ENCODE measurements around the gene TM4SF20.

DNA sequence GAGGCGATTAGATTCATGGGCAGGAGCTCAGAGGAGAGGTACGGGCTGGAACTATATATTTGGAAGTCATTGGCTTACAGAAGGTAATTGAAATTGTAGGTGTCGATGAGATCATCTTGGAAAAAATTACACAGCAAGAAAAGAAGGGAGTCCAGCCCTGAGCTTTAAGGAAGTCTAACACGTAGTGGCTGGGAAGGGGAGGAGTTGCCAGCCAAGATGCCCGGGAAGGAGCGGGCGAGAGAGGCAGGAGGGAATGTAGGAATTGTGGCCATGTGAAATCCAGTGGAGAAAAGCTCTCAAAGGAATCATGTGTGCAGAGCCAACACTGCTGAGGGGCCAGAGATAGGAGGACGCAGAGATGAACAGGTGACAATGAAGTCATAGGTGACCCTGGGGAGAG is 34.3 kb upstream of the TM4SF20 start:
- TF ChIP-seq HOXA7 (CRISPR knock-in tag; IDR thresholded peaks at IDR 0.05; ENCODE audit: borderline replicate concordance) (no peak), ZNF701 (tag by site-specific recombination; IDR thresholded peaks at IDR 0.05) (no peak), ZNF146 (tag by site-specific recombination; IDR thresholded peaks at IDR 0.05) (no peak)
- TF ChIP-seq, protein P1, sequence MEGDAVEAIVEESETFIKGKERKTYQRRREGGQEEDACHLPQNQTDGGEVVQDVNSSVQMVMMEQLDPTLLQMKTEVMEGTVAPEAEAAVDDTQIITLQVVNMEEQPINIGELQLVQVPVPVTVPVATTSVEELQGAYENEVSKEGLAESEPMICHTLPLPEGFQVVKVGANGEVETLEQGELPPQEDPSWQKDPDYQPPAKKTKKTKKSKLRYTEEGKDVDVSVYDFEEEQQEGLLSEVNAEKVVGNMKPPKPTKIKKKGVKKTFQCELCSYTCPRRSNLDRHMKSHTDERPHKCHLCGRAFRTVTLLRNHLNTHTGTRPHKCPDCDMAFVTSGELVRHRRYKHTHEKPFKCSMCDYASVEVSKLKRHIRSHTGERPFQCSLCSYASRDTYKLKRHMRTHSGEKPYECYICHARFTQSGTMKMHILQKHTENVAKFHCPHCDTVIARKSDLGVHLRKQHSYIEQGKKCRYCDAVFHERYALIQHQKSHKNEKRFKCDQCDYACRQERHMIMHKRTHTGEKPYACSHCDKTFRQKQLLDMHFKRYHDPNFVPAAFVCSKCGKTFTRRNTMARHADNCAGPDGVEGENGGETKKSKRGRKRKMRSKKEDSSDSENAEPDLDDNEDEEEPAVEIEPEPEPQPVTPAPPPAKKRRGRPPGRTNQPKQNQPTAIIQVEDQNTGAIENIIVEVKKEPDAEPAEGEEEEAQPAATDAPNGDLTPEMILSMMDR (tag by site-specific recombination; IDR thresholded peaks at IDR 0.05), result no peak

All from HEK293 (cell line).